ENCODE results near the gene ABCB11. TPM values are rescaled to one million over a fixed set of nuclear protein-coding genes. Genes with fewer than 3 reads are reported as not detected.

ABCB11 gene
- total RNA-seq, 1 donor from 2014 or later, result not detected

DNA sequence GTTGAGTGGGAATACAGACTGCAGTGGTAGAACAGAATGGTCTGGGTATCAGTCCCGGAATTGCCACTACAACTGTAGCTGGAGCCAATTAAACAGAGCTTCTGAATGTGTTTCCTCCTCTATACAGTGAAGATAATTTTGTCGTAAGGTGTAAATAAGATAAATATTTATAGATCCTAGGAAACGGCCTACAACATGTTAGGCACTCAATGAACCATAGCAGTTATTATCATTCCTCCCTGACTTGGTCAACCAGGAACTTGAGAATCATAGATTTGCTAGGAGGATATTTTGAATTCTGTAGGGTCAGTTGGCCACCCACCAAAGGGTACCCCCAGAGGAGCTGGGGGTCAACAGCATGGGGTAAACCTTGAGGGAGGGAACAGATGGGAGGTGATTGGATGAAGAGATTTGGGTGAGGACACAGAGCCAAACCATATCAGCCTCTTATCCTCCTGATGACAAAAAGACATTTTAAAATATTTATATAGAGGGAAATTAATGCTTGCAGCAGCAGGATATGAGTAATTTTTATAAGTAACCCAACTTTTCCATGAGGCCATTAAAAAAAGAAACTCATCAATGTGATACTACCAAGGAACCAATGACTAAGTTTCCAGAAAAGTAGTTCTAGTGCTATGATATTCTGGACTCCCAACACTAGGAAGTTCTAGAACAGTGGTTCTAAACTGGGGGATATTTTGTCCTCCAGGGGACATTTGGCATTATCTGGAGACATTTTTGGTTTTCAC, 42.3 kb upstream of the ABCB11 start:
- TF ChIP-seq, protein P1, sequence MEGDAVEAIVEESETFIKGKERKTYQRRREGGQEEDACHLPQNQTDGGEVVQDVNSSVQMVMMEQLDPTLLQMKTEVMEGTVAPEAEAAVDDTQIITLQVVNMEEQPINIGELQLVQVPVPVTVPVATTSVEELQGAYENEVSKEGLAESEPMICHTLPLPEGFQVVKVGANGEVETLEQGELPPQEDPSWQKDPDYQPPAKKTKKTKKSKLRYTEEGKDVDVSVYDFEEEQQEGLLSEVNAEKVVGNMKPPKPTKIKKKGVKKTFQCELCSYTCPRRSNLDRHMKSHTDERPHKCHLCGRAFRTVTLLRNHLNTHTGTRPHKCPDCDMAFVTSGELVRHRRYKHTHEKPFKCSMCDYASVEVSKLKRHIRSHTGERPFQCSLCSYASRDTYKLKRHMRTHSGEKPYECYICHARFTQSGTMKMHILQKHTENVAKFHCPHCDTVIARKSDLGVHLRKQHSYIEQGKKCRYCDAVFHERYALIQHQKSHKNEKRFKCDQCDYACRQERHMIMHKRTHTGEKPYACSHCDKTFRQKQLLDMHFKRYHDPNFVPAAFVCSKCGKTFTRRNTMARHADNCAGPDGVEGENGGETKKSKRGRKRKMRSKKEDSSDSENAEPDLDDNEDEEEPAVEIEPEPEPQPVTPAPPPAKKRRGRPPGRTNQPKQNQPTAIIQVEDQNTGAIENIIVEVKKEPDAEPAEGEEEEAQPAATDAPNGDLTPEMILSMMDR (IDR thresholded peaks at IDR 0.05; ENCODE audit: partially characterized antibody, unreplicated experiment), result no peak
- Mint-ChIP-seq H3K27ac (ENCODE audit: unreplicated experiment) (no peak overlapping the region), H3K36me3 (ENCODE audit: unreplicated experiment) (no peaks in the 10 kb centered on the region), H3K9me3 (ENCODE audit: unreplicated experiment) (no peaks in the 10 kb centered on the region), H3K4me1 (ENCODE audit: low read depth, unreplicated experiment) (no peaks in the 10 kb centered on the region), H3K4me3 (ENCODE audit: unreplicated experiment) (no peak overlapping the region), H3K27me3 (ENCODE audit: unreplicated experiment) (peaks cover 2% of the 10 kb centered on the region)
- no peak for DNase-seq

DNA sequence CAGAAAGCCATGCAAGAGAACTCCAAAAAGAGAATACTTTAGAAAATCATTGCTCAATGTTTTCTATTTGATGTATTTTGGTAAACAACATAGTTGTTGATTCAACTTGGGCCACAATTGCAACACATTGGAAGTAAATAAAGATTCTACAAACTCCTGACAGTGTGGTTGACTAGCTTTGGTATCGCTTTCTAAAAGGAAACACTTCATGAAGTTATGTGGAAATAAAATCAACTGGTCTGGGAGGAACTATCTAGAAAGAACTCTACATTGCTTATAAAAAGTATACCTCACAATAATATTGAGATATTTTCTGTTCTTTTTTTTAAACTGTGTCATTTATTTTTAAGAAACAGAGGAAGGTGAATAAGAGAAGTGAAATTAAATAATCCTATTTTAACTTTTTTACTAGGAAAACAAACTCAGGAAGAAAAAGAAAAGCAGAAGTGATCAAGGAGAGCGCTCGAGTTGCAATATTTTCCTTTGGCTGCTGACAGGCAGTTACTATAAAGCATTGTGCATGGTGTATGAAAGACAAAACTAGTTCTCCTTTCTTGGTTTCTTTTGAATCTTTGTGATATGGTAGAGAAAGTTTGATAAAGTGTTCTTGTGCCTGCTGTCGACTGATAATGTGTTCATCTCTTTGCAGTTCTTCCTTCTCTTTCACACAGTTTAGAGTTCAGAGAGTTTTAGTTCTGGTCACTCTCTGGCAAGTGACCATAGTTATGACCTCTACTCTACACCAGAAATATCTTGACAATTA, 41.2 kb upstream of the ABCB11 start:
- DNase-seq, result no peak
- TF ChIP-seq, protein P1 (IDR thresholded peaks at IDR 0.05; ENCODE audit: partially characterized antibody, unreplicated experiment), result no peak
- no peak overlapping the region for H3K4me3 Mint-ChIP-seq (ENCODE audit: unreplicated experiment)
- H3K9me3 Mint-ChIP-seq (ENCODE audit: unreplicated experiment), result no peaks in the 10 kb centered on the region
- H3K27me3 Mint-ChIP-seq (ENCODE audit: unreplicated experiment), result peaks cover 2% of the 10 kb centered on the region
- H3K36me3 Mint-ChIP-seq (ENCODE audit: unreplicated experiment), result no peaks in the 10 kb centered on the region
- H3K4me1 Mint-ChIP-seq (ENCODE audit: low read depth, unreplicated experiment), result no peaks in the 10 kb centered on the region
- H3K27ac Mint-ChIP-seq (ENCODE audit: unreplicated experiment), result no peak overlapping the region

GRCh38 chr2:169071455-169071854, 40.3 kb upstream of the ABCB11 start:
- Mint-ChIP-seq H3K9me3 (ENCODE audit: unreplicated experiment) (no peaks in the 10 kb centered on the region), H3K4me3 (ENCODE audit: unreplicated experiment) (no peak overlapping the region), H3K4me1 (ENCODE audit: low read depth, unreplicated experiment) (no peaks in the 10 kb centered on the region), H3K36me3 (ENCODE audit: unreplicated experiment) (no peaks in the 10 kb centered on the region), H3K27me3 (ENCODE audit: unreplicated experiment) (peaks cover 2% of the 10 kb centered on the region), H3K27ac (ENCODE audit: unreplicated experiment) (no peak overlapping the region)
- no peak for DNase-seq
- TF ChIP-seq, protein P1 (IDR thresholded peaks at IDR 0.05; ENCODE audit: partially characterized antibody, unreplicated experiment), result no peak

GRCh38 chr2:169069833-169070232, 38.7 kb upstream of the ABCB11 start:
- DNase-seq, result no peak
- no peak overlapping the region for H3K27ac Mint-ChIP-seq (ENCODE audit: unreplicated experiment)
- no peaks in the 10 kb centered on the region for H3K36me3 Mint-ChIP-seq (ENCODE audit: unreplicated experiment)
- H3K9me3 Mint-ChIP-seq (ENCODE audit: unreplicated experiment), result no peaks in the 10 kb centered on the region
- TF ChIP-seq, protein P1 (IDR thresholded peaks at IDR 0.05; ENCODE audit: partially characterized antibody, unreplicated experiment), result no peak
- peaks cover 2% of the 10 kb centered on the region for H3K27me3 Mint-ChIP-seq (ENCODE audit: unreplicated experiment)
- no peak overlapping the region for H3K4me3 Mint-ChIP-seq (ENCODE audit: unreplicated experiment)
- no peaks in the 10 kb centered on the region for H3K4me1 Mint-ChIP-seq (ENCODE audit: low read depth, unreplicated experiment)

DNA sequence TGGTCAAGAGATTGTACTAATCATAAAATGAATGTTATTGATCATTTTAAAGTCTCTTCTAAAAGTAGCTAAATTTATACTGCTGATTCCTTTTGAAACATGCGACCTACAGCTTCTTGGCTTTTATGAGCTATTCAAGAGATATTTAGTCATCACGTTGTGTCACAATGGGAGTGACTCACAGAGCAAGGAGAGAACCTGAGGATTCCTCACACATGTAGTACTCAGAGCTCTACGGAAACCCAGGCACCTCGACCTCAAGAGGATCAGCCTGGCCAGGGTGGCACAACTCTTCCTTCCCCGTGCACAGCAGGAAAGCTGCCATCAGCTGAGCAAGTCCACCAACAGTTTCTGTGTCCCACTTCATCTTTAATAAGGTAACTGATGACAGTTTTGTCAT, 38.2 kb upstream of the ABCB11 start, which contains the start of gene DHRS9:
DHRS9 (plus strand) TSS at position 223 of the 400 bp plus-strand sequence. CDS start 12,019 bp downstream, outside the sequence.
- Mint-ChIP-seq H3K4me3 (ENCODE audit: unreplicated experiment) (no peak within 1 kb of the TSS), H3K36me3 (ENCODE audit: unreplicated experiment) (no peaks in the 10 kb centered on the region), H3K27ac (ENCODE audit: unreplicated experiment) (no peak within 1 kb of the TSS), H3K4me1 (ENCODE audit: low read depth, unreplicated experiment) (no peaks in the 10 kb centered on the region), H3K27me3 (ENCODE audit: unreplicated experiment) (no peaks in the 10 kb centered on the region), H3K9me3 (ENCODE audit: unreplicated experiment) (no peaks in the 10 kb centered on the region)
- TF ChIP-seq, protein P1 (IDR thresholded peaks at IDR 0.05; ENCODE audit: partially characterized antibody, unreplicated experiment), result no peak
- no peak for DNase-seq
